OCI-LY1 (cell line): ENCODE measurements around the gene CDK5RAP2.

Source experiments
- H2AFZ ChIP-seq: fragments of 200-600 bp; sonication (generic), shearing (Covaris generic); 2 replicates; pipeline ENCODE4 v1.6.0; 2014; ENCODE audit warnings: antibody characterized with exemption, mild to moderate bottlenecking, low read length
- H3F3A ChIP-seq: fragments of 200-600 bp; sonication (generic), shearing (Covaris generic); 2 replicates; pipeline ENCODE4 v1.6.0; 2014; ENCODE audit warnings: mild to moderate bottlenecking, antibody characterized with exemption, low read length, moderate library complexity; ENCODE audit not compliant: insufficient read depth
- H3K27ac ChIP-seq: fragments of 200-600 bp; sonication (generic); 2 replicates; pipeline ENCODE4 v1.5.1; 2014; ENCODE audit warnings: low read length, mixed run types, mild to moderate bottlenecking, low read depth; ENCODE audit not compliant: poor library complexity, severe bottlenecking
- H3K27me3 ChIP-seq: fragments of 200-600 bp; sonication (generic); 2 replicates; pipeline ENCODE4 v1.6.0; 2014; ENCODE audit warnings: antibody characterized with exemption, mild to moderate bottlenecking, low read length, moderate library complexity; ENCODE audit not compliant: insufficient read depth
- H3K36me3 ChIP-seq: fragments of 200-600 bp; sonication (generic); 2 replicates; pipeline ENCODE4 v1.6.1; 2014; ENCODE audit warnings: mild to moderate bottlenecking, antibody characterized with exemption, low read length, moderate library complexity, mixed read lengths; ENCODE audit not compliant: insufficient read depth
- H3K4me1 ChIP-seq: fragments of 200-600 bp; sonication (generic); 2 replicates; pipeline ENCODE4 v1.5.1; 2014; ENCODE audit warnings: mild to moderate bottlenecking, low read length, moderate library complexity; ENCODE audit not compliant: insufficient read depth, severe bottlenecking
- H3K4me2 ChIP-seq: fragments of 200-600 bp; sonication (generic), shearing (Covaris generic); 2 replicates; pipeline ENCODE4 v1.6.1; 2014; ENCODE audit warnings: low read length
- H3K4me3 ChIP-seq: fragments of 200-600 bp; sonication (generic); 2 replicates; pipeline ENCODE4 v1.5.1; 2014; ENCODE audit warnings: low read length, low read depth, mild to moderate bottlenecking, mixed read lengths; ENCODE audit not compliant: poor library complexity, severe bottlenecking
- H3K79me2 ChIP-seq: fragments of 200-600 bp; shearing (Covaris generic); 2 replicates; pipeline ENCODE4 v1.6.1; 2016; ENCODE audit warnings: mixed run types, low read length, mixed read lengths; ENCODE audit not compliant: insufficient read depth
- H3K9ac ChIP-seq: fragments of 200-600 bp; sonication (generic), shearing (Covaris generic); 2 replicates; pipeline ENCODE4 v1.6.1; 2014; ENCODE audit warnings: mild to moderate bottlenecking, low read length, mixed read lengths
- H3K9me2 ChIP-seq: fragments of 200-600 bp; sonication (generic), shearing (Covaris generic); 2 replicates; pipeline ENCODE4 v1.6.1; 2014; ENCODE audit warnings: low read depth, mild to moderate bottlenecking, low read length, mixed read lengths
- H3K9me3 ChIP-seq: fragments of 200-600 bp; shearing (Covaris generic); 2 replicates; pipeline ENCODE4 v1.6.1; 2014; ENCODE audit warnings: low read length, mixed read lengths
- H4K20me1 ChIP-seq: fragments of 200-600 bp; sonication (generic), shearing (Covaris generic); 2 replicates; pipeline ENCODE4 v1.6.0; 2016; ENCODE audit warnings: mild to moderate bottlenecking, low read length; ENCODE audit not compliant: insufficient read depth
- CTCF ChIP-seq: fragments of 200-600 bp; sonication (generic), shearing (Covaris generic); IDR thresholded peaks from 2 replicates; pipeline ENCODE4 v1.5.1; 2017; ENCODE audit warnings: mild to moderate bottlenecking, antibody characterized with exemption, low read length, moderate library complexity, mixed read lengths
- EZH2 ChIP-seq: fragments of 200-600 bp; sonication (generic), shearing (Covaris generic); IDR thresholded peaks from 2 replicates; pipeline ENCODE4 v1.8.0; 2017; ENCODE audit warnings: borderline replicate concordance, mixed run types, mild to moderate bottlenecking, antibody characterized with exemption, low read length, moderate library complexity, mixed read lengths

CDK5RAP2 gene

GRCh38 chr9:120385606-120386389 lies 194.2 kb downstream of the CDK5RAP2 start:
- Histone ChIP-seq H3K4me3 (no peak overlapping the region), H3K9ac (no peak overlapping the region), H2AFZ (no peak overlapping the region), H3K9me3 (no peaks in the 10 kb centered on the region), H4K20me1 (no peaks in the 10 kb centered on the region), H3K27ac (peak overlapping the region; percentile 71), H3K36me3 (peaks cover 33% of the 10 kb centered on the region), H3K9me2 (no peaks in the 10 kb centered on the region), H3K4me2 (no peak overlapping the region), H3K27me3 (no peaks in the 10 kb centered on the region), H3K79me2 (no peaks in the 10 kb centered on the region), H3F3A (no peaks in the 10 kb centered on the region), H3K4me1 (peaks cover 20% of the 10 kb centered on the region)
- TF ChIP-seq CTCF = no peak
- TF ChIP-seq EZH2 = no peak

- Histone ChIP-seq H4K20me1 (no peaks in the 10 kb centered on the region), H3K4me1 (peaks cover 20% of the 10 kb centered on the region), H3F3A (no peaks in the 10 kb centered on the region), H3K9ac (no peak overlapping the region), H3K36me3 (peaks cover 24% of the 10 kb centered on the region), H3K27me3 (no peaks in the 10 kb centered on the region; the same call in 1 of the 2 replicates), H3K27ac (no peak overlapping the region), H3K9me2 (no peaks in the 10 kb centered on the region), H3K9me3 (no peaks in the 10 kb centered on the region), H2AFZ (no peak overlapping the region), H3K4me2 (no peak overlapping the region), H3K79me2 (no peaks in the 10 kb centered on the region), H3K4me3 (no peak overlapping the region)
- no peak for TF ChIP-seq CTCF
Measured at GRCh38 chr9:120384925-120385272, 195.1 kb downstream of the CDK5RAP2 start.

- Histone ChIP-seq H3F3A (no peaks in the 10 kb centered on the region), H3K9ac (no peak overlapping the region), H3K9me2 (no peaks in the 10 kb centered on the region), H4K20me1 (no peaks in the 10 kb centered on the region), H3K4me2 (no peak overlapping the region), H3K4me1 (peaks cover 20% of the 10 kb centered on the region), H3K27me3 (no peaks in the 10 kb centered on the region; the same call in 1 of the 2 replicates), H3K79me2 (no peaks in the 10 kb centered on the region), H3K9me3 (no peaks in the 10 kb centered on the region), H3K4me3 (no peak overlapping the region), H2AFZ (no peak overlapping the region), H3K27ac (no peak overlapping the region), H3K36me3 (peaks cover 18% of the 10 kb centered on the region)
- TF ChIP-seq CTCF (no peak), EZH2 (no peak)
Measured at GRCh38 chr9:120383999-120384924, 195.7 kb downstream of the CDK5RAP2 start.
